Fibroblast of pulmonary artery (primary cell): Measurements from ENCODE around the gene KRTAP3-3.

Source experiments
- DNase-seq: peaks from one replicate; pipeline ENCODE4 v3.0.0-alpha.2; 2010; ENCODE audit warnings: low read depth
- H3K4me3 ChIP-seq: replicated peaks from 2 replicates; pipeline ENCODE4 v1.5.1; 2011; ENCODE audit warnings: low read depth, mild to moderate bottlenecking, control low read depth, low read length, moderate library complexity
- TF ChIP-seq, protein P1 (sequence below): IDR thresholded peaks from 2 replicates; pipeline ENCODE4 v1.5.1; 2011; ENCODE audit warnings: mild to moderate bottlenecking, control low read depth, low read length, inconsistent platforms; ENCODE audit errors: missing control alignments

The KRTAP3-3 gene

DNA sequence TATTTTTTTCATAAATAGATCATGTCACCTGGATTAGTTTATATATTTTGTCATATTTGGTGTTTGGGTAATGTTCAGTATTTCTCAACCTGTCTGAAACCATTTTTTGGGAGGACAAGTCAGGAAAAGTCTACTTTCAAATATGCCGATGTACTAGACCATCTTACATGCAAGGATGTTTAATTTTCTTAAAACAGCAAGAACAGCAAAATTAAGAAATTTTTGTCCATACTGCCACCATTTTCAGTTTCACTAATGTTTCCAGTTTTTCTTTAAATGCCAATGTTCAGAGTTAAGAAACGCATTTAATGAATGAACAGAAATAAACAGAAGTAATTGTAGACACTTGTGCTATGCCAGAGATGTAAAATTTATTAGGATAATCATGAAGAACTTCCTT lies 880 bp downstream of the KRTAP3-3 start:
- no peak for DNase-seq
- TF ChIP-seq, protein P1, sequence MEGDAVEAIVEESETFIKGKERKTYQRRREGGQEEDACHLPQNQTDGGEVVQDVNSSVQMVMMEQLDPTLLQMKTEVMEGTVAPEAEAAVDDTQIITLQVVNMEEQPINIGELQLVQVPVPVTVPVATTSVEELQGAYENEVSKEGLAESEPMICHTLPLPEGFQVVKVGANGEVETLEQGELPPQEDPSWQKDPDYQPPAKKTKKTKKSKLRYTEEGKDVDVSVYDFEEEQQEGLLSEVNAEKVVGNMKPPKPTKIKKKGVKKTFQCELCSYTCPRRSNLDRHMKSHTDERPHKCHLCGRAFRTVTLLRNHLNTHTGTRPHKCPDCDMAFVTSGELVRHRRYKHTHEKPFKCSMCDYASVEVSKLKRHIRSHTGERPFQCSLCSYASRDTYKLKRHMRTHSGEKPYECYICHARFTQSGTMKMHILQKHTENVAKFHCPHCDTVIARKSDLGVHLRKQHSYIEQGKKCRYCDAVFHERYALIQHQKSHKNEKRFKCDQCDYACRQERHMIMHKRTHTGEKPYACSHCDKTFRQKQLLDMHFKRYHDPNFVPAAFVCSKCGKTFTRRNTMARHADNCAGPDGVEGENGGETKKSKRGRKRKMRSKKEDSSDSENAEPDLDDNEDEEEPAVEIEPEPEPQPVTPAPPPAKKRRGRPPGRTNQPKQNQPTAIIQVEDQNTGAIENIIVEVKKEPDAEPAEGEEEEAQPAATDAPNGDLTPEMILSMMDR: no peak
- no peak overlapping the region for H3K4me3 ChIP-seq

DNA sequence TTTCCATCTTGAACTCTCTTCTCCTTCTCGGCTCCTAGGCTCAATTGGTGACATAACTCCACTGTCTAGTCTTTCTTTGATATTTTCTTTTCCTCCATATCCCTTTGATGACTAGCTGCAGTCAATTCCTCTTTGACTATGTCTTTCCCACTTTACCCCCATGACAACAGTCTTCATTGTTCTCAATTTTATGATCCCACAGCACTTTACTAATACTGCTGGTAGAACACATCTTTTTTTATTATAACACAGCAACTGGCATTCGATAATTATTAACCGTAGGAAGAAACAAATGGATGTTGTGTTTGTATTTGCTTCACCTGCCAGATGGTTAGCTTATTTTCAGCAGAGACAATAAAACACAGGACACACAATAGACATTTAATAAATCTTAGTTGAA lies 1.3 kb downstream of the KRTAP3-3 start:
- no peak for DNase-seq
- TF ChIP-seq, protein P1: no peak
- no peak overlapping the region for H3K4me3 ChIP-seq

DNA sequence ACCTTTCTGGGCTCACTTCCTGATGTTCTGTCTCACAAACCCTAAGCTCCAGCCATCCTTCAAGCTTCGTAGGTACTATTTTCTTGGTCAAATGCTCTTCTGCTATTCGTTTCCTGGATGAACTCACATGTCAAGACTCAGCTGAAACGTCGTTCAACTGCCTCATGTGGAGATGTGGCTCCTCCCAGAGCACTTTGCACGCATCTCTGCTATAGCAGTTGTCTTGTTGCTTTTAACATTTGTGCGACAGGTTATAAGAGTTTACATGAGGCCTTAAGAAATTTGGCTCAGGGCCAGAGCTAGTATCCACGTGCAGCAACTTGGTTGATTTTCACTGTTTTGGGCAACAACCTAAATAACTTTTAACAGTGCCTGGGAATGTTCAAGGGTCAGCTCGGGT lies 7.0 kb downstream of the KRTAP3-3 start:
- no peak overlapping the region for H3K4me3 ChIP-seq
- TF ChIP-seq, protein P1: no peak
- no peak for DNase-seq

DNA sequence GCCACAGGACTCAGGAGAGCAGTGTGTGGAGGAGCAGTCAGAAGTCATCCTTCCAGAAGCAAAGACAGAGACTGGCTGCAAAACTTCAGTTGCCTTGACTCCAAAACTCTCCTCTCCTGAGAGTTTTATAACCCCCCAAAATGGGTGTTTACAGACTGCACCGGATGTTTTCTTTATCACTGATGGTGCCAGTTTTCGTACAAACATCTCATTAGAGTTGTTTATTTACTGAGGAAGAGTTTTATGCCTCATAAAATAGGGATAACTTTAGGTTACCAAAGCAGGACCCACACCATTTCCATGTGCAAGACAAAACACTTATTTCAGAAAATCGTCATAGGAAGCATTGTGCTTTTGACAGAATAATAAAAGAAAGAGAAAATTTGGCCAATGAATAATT lies 9.7 kb downstream of the KRTAP3-3 start, which contains the start of gene KRT40:
TSS of gene KRT40 (minus strand) at position 101 of the 400 bp plus-strand sequence. CDS start at position 48, 53 bp downstream.
- no peak within 1 kb of the TSS for H3K4me3 ChIP-seq
- TF ChIP-seq, protein P1: no peak
- no peak for DNase-seq

DNA sequence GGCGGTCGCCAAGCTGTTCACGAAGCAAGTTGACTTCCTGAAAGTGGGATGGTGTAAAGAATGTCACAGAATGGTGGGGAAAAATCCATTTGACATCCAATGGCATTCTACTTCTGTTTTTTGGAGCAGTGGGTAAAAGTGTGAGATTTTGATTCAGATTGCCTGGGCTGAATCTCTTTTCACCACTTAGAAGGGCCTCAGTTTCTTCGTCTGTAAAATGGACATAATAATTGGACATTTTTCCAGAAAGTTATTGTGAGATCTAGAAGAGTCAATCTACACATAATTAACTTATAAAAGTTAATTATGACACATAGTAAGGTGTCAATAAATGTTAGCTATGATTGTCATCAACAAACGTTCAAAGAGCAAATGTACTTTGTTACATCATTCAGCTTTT lies 12.8 kb downstream of the KRTAP3-3 start:
- TF ChIP-seq, protein P1: no peak
- H3K4me3 ChIP-seq: no peak overlapping the region

DNA sequence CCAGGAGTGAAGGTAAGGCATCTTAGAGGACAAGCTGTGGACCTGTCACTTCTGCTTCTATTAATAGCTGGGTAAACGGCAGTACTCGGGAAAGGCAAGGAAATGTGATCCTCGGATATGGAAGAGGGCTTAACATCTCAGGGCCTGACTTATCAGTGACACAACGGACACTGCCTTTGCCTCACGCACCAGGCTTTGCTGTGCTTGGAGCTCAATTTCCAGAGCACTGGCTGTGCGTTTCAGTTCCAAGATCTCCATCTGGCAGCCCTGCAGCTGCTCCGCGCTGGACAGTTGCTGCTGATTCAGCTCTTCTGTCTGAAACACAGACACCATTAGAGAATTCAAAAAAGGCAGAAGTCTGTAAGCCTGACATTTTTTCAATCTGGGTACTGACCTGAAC lies 13.4 kb downstream of the KRTAP3-3 start:
- no peak overlapping the region for H3K4me3 ChIP-seq
- TF ChIP-seq, protein P1: no peak
- peak; percentile 1 for DNase-seq

More for the DNA sequence above, 12.8 kb downstream of the KRTAP3-3 start:
- DNase-seq: no peak

DNA sequence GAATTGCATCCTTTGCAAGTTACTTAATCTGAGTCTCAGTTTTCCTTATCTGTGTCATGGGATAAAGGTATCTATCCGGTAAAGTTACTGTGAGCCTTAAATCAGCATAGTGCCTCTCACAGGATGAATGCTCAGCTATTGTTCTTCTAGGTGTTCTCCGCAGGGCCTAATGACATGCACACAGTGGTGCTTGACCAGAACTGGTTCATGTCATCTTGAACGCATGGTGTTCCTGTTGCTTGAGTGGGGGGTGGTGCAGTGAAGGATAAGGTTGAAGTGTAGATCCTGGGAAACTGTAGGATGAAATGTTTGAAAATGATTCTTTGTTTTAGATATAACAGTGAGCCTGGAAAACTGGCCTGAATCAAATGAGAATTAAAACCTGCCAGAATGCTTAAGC lies 13.8 kb downstream of the KRTAP3-3 start:
- TF ChIP-seq, protein P1: no peak
- no peak for DNase-seq
- no peak overlapping the region for H3K4me3 ChIP-seq
